Measurements from ENCODE around the gene CA10. TPM values are rescaled to one million over a fixed set of nuclear protein-coding genes. Genes with fewer than 3 reads are reported as not detected.

Gene CA10
- total RNA-seq, 1 experiment from 2014 or later, result not detected

- Mint-ChIP-seq H3K9me3 (ENCODE audit: low read depth, unreplicated experiment) (no peaks in the 10 kb centered on the region), H3K4me3 (ENCODE audit: low read depth, unreplicated experiment) (no peak overlapping the region), H3K4me1 (ENCODE audit: low read depth, unreplicated experiment) (peaks cover 18% of the 10 kb centered on the region), H3K27ac (ENCODE audit: unreplicated experiment) (no peak overlapping the region), H3K27me3 (ENCODE audit: unreplicated experiment) (peaks cover 18% of the 10 kb centered on the region), H3K36me3 (ENCODE audit: insufficient read depth, unreplicated experiment) (no peaks in the 10 kb centered on the region)
- no peak for TF ChIP-seq CTCF (IDR thresholded peaks at IDR 0.05; ENCODE audit: unreplicated experiment)
- CTCF ChIA-PET, result no interaction called here
- no TSS peak for BruUV-seq (replicated peaks)
- intact Hi-C loops (cut with micrococcal nuclease; ENCODE audit: unreplicated experiment), result no loop called here
- DNase-seq, result no peak
Observed at GRCh38 chr17:51813140-51813783, 345.3 kb downstream of the CA10 start.

- intact Hi-C loops (cut with micrococcal nuclease; ENCODE audit: unreplicated experiment), result no loop called here
- Mint-ChIP-seq H3K27me3 (ENCODE audit: unreplicated experiment) (peaks cover 60% of the 10 kb centered on the region), H3K27ac (ENCODE audit: unreplicated experiment) (no peak overlapping the region), H3K9me3 (ENCODE audit: low read depth, unreplicated experiment) (no peaks in the 10 kb centered on the region), H3K36me3 (ENCODE audit: insufficient read depth, unreplicated experiment) (no peaks in the 10 kb centered on the region), H3K4me1 (ENCODE audit: low read depth, unreplicated experiment) (no peaks in the 10 kb centered on the region), H3K4me3 (ENCODE audit: low read depth, unreplicated experiment) (no peak overlapping the region)
- no peak for TF ChIP-seq CTCF (IDR thresholded peaks at IDR 0.05; ENCODE audit: unreplicated experiment)
- CTCF ChIA-PET, result no interaction called here
- BruUV-seq (replicated peaks), result no TSS peak
- DNase-seq, result no peak
Observed at GRCh38 chr17:51807460-51807859, 351.1 kb downstream of the CA10 start.

GRCh38 chr17:51805765-51806164 lies 352.7 kb downstream of the CA10 start:
- Mint-ChIP-seq H3K9me3 (ENCODE audit: low read depth, unreplicated experiment) (no peaks in the 10 kb centered on the region), H3K36me3 (ENCODE audit: insufficient read depth, unreplicated experiment) (no peaks in the 10 kb centered on the region), H3K27ac (ENCODE audit: unreplicated experiment) (no peak overlapping the region), H3K27me3 (ENCODE audit: unreplicated experiment) (peaks cover 74% of the 10 kb centered on the region), H3K4me1 (ENCODE audit: low read depth, unreplicated experiment) (no peaks in the 10 kb centered on the region), H3K4me3 (ENCODE audit: low read depth, unreplicated experiment) (no peak overlapping the region)
- CTCF ChIA-PET, result no interaction called here
- no peak for TF ChIP-seq CTCF (IDR thresholded peaks at IDR 0.05; ENCODE audit: unreplicated experiment)
- BruUV-seq (replicated peaks), result no TSS peak
- DNase-seq, result no peak
- intact Hi-C loops (cut with micrococcal nuclease; ENCODE audit: unreplicated experiment), result no loop called here

- no TSS peak for BruUV-seq (replicated peaks)
- no peak for DNase-seq
- peaks cover 74% of the 10 kb centered on the region for H3K27me3 Mint-ChIP-seq (ENCODE audit: unreplicated experiment)
- no peak overlapping the region for H3K4me3 Mint-ChIP-seq (ENCODE audit: low read depth, unreplicated experiment)
- CTCF ChIA-PET, result no interaction called here
- no peak overlapping the region for H3K27ac Mint-ChIP-seq (ENCODE audit: unreplicated experiment)
- intact Hi-C loops (cut with micrococcal nuclease; ENCODE audit: unreplicated experiment), result no loop called here
- no peaks in the 10 kb centered on the region for H3K36me3 Mint-ChIP-seq (ENCODE audit: insufficient read depth, unreplicated experiment)
- no peak for TF ChIP-seq CTCF (IDR thresholded peaks at IDR 0.05; ENCODE audit: unreplicated experiment)
- no peaks in the 10 kb centered on the region for H3K9me3 Mint-ChIP-seq (ENCODE audit: low read depth, unreplicated experiment)
- H3K4me1 Mint-ChIP-seq (ENCODE audit: low read depth, unreplicated experiment), result no peaks in the 10 kb centered on the region
Observed at GRCh38 chr17:51805185-51805584, 353.3 kb downstream of the CA10 start.

Measured in Calu3 (cell line).